Lower leg skin (tissue), 3 donors: ENCODE data around the gene KCNJ6.

Experiments
- CTCF ChIP-seq, 3 donors: fragments of 450-650 bp; IDR thresholded peaks; one replicate each; pipeline ENCODE4 v1.5.1; 2016; ENCODE audit warnings: antibody characterized with exemption in 3 of 3, mild to moderate bottlenecking in 3 of 3, moderate library complexity in 2 of 3
- POLR2A ChIP-seq, 2 donors: fragments of 450-650 bp; IDR thresholded peaks; one replicate each; pipeline ENCODE4 v1.6.1; 2016 to 2017; ENCODE audit warnings: antibody characterized with exemption in 2 of 2, mild to moderate bottlenecking in 1 of 2, moderate library complexity in 1 of 2

GRCh38 chr21:37905291-37905690 is 11.0 kb downstream of the KCNJ6 start:
- no peak for TF ChIP-seq POLR2A (IDR thresholded peaks at IDR 0.05)
- TF ChIP-seq CTCF (IDR thresholded peaks at IDR 0.05), result no peak
